Ishikawa (cell line): ENCODE measurements around the gene EVPL.

ENCODE experiments used
- CEBPB ChIP-seq: IDR thresholded peaks from 2 replicates; pipeline ENCODE4 v1.6.1; 2012
- CREB1 ChIP-seq: IDR thresholded peaks from 2 replicates; pipeline ENCODE4 v1.6.1; 2012; ENCODE audit warnings: low read depth
- EGR1 ChIP-seq: IDR thresholded peaks from 2 replicates; pipeline ENCODE4 v1.6.1; 2012
- EP300 ChIP-seq: IDR thresholded peaks from 2 replicates; pipeline ENCODE4 v1.6.1; 2012; ENCODE audit warnings: borderline replicate concordance
- FOXM1 ChIP-seq: IDR thresholded peaks from 2 replicates; pipeline ENCODE4 v1.6.1; 2012; ENCODE audit warnings: low read depth, borderline replicate concordance
- MAX ChIP-seq: IDR thresholded peaks from 2 replicates; pipeline ENCODE4 v1.6.1; 2012
- NFIC ChIP-seq: IDR thresholded peaks from 2 replicates; pipeline ENCODE4 v1.6.1; 2012
- RAD21 ChIP-seq: IDR thresholded peaks from 2 replicates; pipeline ENCODE4 v1.6.1; 2012; ENCODE audit warnings: low read depth
- TAF1 ChIP-seq: IDR thresholded peaks from 2 replicates; pipeline ENCODE4 v1.6.1; 2012; ENCODE audit warnings: low read depth, mild to moderate bottlenecking
- TCF12 ChIP-seq: IDR thresholded peaks from 2 replicates; pipeline ENCODE4 v1.6.1; 2012; ENCODE audit warnings: low read depth
- TEAD4 ChIP-seq: IDR thresholded peaks from 2 replicates; pipeline ENCODE4 v1.6.1; 2012
- YY1 ChIP-seq: IDR thresholded peaks from 2 replicates; pipeline ENCODE4 v1.6.1; 2012; ENCODE audit warnings: low read depth
- ZBTB7A ChIP-seq: IDR thresholded peaks from 2 replicates; pipeline ENCODE4 v1.6.1; 2012; ENCODE audit warnings: low read depth
- TF ChIP-seq, protein P1 (sequence below): IDR thresholded peaks from 2 replicates; pipeline ENCODE4 v1.6.1; 2012; ENCODE audit warnings: low read depth, mild to moderate bottlenecking
- TF ChIP-seq, protein P2 (sequence below): IDR thresholded peaks from 2 replicates; pipeline ENCODE4 v1.6.1; 2012

Gene EVPL

GRCh38 chr17:76051561-76051960 lies 24.5 kb upstream of the EVPL start:
- no peak for TF ChIP-seq CEBPB
- TF ChIP-seq YY1, result no peak
- no peak for TF ChIP-seq EGR1
- TF ChIP-seq TEAD4, result no peak
- no peak for TF ChIP-seq MAX
- TF ChIP-seq EP300, result no peak
- TF ChIP-seq, protein P1, sequence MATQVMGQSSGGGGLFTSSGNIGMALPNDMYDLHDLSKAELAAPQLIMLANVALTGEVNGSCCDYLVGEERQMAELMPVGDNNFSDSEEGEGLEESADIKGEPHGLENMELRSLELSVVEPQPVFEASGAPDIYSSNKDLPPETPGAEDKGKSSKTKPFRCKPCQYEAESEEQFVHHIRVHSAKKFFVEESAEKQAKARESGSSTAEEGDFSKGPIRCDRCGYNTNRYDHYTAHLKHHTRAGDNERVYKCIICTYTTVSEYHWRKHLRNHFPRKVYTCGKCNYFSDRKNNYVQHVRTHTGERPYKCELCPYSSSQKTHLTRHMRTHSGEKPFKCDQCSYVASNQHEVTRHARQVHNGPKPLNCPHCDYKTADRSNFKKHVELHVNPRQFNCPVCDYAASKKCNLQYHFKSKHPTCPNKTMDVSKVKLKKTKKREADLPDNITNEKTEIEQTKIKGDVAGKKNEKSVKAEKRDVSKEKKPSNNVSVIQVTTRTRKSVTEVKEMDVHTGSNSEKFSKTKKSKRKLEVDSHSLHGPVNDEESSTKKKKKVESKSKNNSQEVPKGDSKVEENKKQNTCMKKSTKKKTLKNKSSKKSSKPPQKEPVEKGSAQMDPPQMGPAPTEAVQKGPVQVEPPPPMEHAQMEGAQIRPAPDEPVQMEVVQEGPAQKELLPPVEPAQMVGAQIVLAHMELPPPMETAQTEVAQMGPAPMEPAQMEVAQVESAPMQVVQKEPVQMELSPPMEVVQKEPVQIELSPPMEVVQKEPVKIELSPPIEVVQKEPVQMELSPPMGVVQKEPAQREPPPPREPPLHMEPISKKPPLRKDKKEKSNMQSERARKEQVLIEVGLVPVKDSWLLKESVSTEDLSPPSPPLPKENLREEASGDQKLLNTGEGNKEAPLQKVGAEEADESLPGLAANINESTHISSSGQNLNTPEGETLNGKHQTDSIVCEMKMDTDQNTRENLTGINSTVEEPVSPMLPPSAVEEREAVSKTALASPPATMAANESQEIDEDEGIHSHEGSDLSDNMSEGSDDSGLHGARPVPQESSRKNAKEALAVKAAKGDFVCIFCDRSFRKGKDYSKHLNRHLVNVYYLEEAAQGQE, result no peak

DNA sequence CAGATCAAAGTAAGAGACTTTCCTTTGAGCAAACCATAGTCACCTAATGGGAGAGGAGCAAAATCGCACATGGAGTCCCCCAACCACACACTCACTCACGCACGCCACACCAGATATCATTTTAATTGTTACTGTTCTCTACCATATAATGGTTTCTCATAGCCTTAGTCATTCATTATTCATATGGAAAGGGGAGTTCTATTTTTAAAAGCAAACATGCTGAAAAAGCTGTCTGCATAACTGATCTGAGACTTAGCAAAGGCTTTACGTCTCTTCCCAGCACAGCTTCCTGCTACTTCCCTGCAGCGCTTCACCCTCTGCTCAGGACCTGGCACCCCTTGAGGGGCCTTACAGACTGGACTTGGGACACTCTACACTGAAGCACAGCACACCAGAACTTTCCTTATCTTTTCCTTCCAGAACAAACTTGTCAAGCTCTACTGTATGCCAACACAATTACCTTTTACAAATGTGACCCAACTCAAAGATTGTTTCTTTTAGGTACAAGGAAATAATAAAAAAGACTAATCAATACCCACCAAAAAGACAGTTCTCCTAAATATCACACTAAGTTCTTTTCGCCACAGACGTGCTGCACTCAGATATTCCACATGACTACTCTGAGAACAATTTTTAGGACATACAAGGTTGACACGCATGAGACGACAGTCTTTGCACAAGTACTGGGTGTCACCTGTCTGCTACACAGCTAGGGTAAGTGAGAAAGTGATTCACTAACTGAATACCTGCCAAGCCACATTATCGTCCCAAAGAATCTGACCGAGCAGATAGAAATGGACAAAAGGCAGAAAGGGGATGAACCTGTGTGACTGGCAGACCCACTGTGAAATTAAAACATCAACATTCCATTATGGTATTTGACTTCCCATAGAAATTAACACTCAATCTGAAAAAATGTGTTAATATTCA lies 23.7 kb upstream of the EVPL start:
- TF ChIP-seq, protein P2, sequence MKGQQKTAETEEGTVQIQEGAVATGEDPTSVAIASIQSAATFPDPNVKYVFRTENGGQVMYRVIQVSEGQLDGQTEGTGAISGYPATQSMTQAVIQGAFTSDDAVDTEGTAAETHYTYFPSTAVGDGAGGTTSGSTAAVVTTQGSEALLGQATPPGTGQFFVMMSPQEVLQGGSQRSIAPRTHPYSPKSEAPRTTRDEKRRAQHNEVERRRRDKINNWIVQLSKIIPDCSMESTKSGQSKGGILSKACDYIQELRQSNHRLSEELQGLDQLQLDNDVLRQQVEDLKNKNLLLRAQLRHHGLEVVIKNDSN, result no peak
- TF ChIP-seq TEAD4 (no peak), EGR1 (no peak), MAX (no peak), TCF12 (no peak), TAF1 (no peak), FOXM1 (no peak), CEBPB (no peak), NFIC (no peak), ZBTB7A (no peak)

- no peak for TF ChIP-seq EP300
- no peak for TF ChIP-seq RAD21
- no peak for TF ChIP-seq TAF1
- no peak for TF ChIP-seq NFIC
- no peak for TF ChIP-seq TEAD4
- TF ChIP-seq FOXM1, result no peak
- TF ChIP-seq TCF12, result no peak
- TF ChIP-seq EGR1, result no peak
These were observed 22.9 kb upstream of the EVPL start for GRCh38 chr17:76049836-76050537.

- TF ChIP-seq MAX (no peak), ZBTB7A (no peak), TCF12 (no peak), CREB1 (no peak), TEAD4 (no peak), TAF1 (no peak), FOXM1 (no peak), YY1 (no peak), CEBPB (no peak), EGR1 (no peak), RAD21 (no peak), NFIC (no peak), EP300 (no peak)
- TF ChIP-seq, protein P1, result no peak
- TF ChIP-seq, protein P2, result no peak
These were observed 22.1 kb upstream of the EVPL start for GRCh38 chr17:76049239-76049638.

GRCh38 chr17:76048711-76049110 lies 21.6 kb upstream of the EVPL start:
- no peak for TF ChIP-seq MAX
